Frontal cortex (tissue), 4 donors: ENCODE data around the gene KBTBD7. TPM values are rescaled to one million over a fixed set of nuclear protein-coding genes. Genes with fewer than 3 reads are reported as not detected.
"Not testable (repeated sequence)": the region's sequence is repeated elsewhere in the genome, so short reads cannot be mapped to it uniquely, and the experiment has no call there.

Source experiments
- DNase-seq, 2 donors: peaks; one replicate each; pipeline ENCODE4 v3.0.0; 2012; ENCODE audit warnings: low spot score in 2 of 2
- FAIRE-seq: peaks from 2 replicates; lab custom pipeline; 2012; peaks lifted over from hg19 to GRCh38; lab: Jason Lieb, UNC
- total RNA-seq: library from RNA; depleted of rRNA; stranded (reverse); fragments of >200 nt; gene quantifications from one replicate; pipeline ENCODE4 v1.2.3, GENCODE V29; 2014
- donor health status: control.
- donor health status: control.
- donor health status: control.

The KBTBD7 gene
- total RNA-seq, 1 donor from 2014 or later = 49.7 TPM

- DNase-seq (no peak), FAIRE-seq (no peak)
Observed at GRCh38 chr13:41199079-41199478, 4.7 kb upstream of the KBTBD7 start.

- no peak for DNase-seq
- no peak for FAIRE-seq
Observed at GRCh38 chr13:41196620-41197019, 2.3 kb upstream of the KBTBD7 start.

DNA sequence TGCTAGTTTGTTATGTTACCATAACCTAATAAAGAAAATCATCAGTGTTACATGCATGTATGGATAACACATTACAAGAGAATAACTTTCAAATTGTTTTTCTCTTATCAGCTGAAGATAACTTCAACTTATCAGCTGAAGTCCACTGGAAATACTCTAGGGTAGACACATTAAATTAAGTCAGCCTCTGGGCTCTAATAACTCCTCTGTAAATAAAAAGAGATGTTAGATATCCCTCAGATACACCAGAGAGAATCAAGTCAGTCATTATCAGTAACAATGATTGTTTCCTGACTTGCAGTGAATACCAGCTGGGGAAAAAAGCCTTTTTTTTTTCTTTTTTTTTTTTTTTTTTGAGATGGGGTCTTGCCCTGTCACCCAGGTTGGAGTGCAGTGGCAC, 1.6 kb upstream of the KBTBD7 start:
- FAIRE-seq (no peak), DNase-seq (no peak)

- DNase-seq = no peak
- no peak for FAIRE-seq
Observed at GRCh38 chr13:41193469-41193868, 900 bp downstream of the KBTBD7 start.

- FAIRE-seq (no peak), DNase-seq (no peak)
Observed at GRCh38 chr13:41188584-41188983, 5.8 kb downstream of the KBTBD7 start.

- no peak for FAIRE-seq
- no peak for DNase-seq
Observed at GRCh38 chr13:41186481-41186880, 7.9 kb downstream of the KBTBD7 start.

DNA sequence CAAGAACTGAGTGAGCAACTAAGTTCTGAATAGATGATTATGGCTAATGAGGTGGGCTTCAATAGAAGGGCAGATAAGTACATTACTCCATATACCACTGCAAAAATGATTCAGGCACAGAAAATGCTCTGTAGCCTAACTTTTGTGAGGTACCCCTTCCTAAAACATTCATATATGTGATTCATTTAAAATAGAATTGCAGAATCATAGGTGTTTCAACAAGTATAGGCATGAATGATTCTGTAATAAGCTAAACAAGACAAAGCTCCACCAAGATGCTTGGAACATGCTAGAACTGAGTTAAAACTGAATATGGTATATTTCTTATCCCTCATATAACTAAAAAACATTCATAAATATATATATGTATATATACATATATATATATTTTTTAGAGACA, 12.1 kb downstream of the KBTBD7 start:
- no peak for DNase-seq
- no peak for FAIRE-seq

GRCh38 chr13:41179593-41180250, 14.6 kb downstream of the KBTBD7 start:
- no peak for DNase-seq

DNA sequence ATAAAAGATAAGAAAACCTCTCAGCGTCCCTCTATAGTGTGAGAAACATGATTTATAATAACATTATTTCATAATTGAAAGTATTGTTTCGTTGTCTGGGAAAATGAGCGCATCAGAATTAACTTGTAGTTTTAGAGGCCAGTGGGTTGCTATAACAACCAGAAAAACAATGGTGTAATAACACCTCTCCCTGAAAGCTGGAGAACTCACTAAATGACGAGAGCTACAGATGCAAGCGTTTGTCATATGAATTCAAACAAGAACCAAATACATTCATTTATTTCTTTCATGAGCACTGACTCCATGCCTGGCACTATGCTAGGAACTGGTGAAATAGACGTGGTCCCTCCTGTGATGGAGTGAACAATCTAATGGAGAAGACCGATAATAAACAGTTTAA, 16.3 kb downstream of the KBTBD7 start:
- FAIRE-seq (no peak), DNase-seq (no peak)

More at GRCh38 chr13:41179593-41180250, 14.6 kb downstream of the KBTBD7 start:
- FAIRE-seq = no peak

DNA sequence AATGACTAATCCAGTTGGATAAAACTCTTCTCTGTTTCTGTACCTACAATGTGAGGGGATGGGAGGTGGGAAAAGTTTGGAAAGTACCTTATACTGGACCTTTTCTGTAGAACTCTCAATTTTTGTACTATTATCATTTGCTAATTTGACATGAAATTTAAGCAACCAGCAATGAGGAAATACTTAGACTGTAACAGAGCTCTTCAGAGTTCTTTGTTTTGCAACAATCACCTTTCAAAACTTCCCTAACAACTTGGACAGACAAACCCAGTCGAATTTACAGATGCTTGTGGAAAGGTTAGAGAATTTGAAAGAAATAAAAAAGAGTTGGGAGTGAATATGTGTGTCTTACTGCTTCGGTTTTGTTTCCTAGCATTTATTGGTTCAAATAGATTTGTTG, 16.8 kb downstream of the KBTBD7 start:
- FAIRE-seq (no peak), DNase-seq (no peak)

DNA sequence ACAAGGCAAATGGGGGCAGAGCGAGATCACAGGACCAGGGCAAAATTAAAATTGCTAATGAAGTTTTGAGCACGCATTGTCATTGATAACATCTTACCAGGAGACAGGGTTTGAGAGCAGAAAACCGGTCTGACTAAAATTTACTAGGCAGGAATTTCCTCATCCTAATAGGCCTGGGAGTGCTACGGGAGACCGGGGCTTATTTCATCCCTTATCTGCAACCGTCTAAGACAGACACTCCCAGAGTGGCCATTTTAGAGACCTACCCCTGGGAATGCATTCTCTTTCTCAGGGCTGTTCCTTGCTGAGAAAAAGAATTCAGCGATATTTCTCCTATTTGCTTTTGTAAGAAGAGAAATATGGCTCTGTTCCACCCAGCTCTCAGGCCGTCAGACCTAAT, 18.8 kb downstream of the KBTBD7 start:
- DNase-seq, FAIRE-seq: not testable (repeated sequence)

DNA sequence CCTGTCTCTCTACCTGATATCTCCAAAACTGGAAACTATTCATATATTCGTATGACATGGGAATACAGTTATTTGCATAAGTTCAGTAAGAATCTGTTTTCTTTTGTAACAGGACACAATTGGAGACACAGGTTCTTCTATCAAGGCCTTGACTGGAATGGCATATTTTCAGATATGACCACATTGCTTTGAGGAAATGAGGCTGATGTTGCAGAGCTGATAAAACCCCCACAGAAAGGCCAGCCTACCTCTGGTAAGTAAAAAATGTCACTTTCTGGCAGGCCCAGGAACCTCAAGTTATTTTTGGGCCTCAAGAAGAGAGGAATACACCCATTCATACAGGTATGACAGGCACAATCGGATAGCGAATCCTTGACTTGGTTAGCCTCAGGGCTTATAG, 32.2 kb downstream of the KBTBD7 start:
- FAIRE-seq (no peak), DNase-seq (no peak)

DNA sequence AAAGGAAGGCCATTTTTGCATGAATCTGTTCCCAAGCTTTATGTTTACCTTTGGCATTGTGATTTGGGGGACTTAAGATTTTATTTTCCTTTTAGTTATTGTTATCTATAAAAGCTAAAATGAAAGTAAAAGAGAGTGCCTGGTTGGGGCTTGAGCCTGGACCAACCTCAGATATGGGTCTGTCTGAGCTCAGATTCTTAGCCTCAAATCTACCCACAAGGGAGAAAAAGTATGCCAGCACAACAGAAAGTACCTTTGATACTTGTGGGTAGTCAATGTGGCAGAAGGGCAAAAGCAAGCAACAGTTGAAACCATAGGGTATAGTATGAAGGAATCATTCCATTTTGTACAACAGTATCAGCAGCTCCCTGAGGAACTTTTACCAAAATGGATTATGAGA, 35.2 kb downstream of the KBTBD7 start:
- no peak for DNase-seq
- FAIRE-seq = no peak

DNA sequence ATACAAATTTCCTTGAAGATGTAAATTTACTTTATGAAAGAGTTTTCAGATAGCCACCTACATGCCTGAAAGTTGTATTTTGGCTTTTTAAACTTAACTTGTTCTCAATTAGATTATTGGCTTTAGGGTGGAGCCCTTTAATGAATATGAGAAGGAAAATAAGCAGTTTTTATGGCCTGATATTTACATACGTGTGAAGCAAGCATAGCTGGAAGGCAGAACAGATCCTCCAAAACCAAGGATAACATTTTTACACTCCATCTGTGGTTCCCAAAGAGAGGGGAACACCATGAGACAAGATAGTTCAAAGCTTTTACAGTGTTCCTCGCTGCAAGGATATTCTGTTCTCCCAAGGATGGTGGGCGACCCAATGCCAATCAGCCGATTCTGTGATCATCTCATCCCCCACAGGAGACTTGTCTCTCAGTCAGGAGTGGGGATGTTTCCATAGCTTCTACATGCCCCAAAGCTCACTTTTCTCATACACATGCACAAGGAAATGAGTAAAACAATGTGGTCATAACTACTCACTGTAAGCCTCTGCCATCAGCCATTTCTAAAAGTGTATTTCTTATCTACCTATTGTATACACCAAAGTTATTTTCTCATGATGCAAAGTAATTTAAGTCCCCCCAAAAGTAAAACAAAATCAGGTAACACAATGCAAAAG, 37.2 kb downstream of the KBTBD7 start:
- no peak for DNase-seq
- FAIRE-seq = no peak

DNA sequence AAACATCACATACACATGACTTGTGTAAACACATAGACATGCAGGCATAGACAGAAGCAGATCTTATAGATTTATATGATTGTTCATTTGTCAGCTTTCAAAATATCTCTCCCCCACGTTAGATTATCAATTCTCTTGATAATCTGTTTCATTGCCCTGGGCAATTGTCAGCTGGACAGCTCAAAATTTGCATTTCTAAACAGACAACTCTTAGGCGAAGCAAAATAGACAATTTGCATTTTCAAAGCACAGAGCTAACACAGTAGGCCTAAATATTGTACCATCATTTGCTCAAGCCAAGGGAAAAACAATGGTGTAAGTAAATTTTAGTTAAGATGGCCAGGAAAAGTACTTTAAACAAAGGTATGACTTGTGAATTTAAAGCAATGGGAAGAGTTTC, 37.7 kb downstream of the KBTBD7 start:
- FAIRE-seq (no peak), DNase-seq (no peak)

DNA sequence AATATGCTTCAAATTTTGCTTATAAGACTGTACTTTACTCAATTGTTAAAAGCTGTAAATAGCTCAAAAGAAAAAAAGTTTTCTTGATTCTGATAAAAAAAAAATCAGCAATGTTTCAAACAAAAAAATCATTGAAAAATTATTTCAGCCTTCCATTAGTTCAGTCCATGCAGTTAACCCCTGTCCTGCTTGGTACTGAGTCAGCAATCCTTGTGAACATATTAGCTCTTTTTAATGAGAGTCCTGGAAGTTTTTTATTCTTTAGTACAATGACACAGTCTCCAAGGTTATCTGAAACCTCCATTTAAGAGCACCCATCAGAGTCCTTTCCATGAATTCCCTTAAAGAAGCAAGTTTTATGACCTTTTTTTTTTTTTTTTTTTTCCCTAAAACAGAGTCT, 40.3 kb downstream of the KBTBD7 start:
- FAIRE-seq (no peak), DNase-seq (no peak)

DNA sequence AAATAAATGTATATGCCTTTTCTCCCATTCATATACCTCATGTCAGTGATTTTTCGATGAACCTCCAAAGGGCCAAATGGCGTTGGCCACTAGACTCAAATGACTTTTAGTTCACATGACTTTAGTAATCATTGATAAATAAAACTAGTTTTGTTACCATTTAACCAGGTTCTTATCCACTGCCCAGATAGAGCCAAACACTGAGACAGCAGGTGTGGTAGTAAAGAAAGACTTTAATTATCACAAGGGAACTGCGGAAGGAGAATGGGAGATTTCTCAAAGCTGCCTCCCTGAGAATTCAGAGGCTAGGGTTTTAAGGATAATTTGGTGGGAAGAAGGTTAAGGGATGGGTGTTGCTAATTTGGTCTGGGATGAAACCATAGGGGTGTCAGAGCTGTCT, 42.4 kb downstream of the KBTBD7 start:
- FAIRE-seq = no peak
- no peak for DNase-seq

DNA sequence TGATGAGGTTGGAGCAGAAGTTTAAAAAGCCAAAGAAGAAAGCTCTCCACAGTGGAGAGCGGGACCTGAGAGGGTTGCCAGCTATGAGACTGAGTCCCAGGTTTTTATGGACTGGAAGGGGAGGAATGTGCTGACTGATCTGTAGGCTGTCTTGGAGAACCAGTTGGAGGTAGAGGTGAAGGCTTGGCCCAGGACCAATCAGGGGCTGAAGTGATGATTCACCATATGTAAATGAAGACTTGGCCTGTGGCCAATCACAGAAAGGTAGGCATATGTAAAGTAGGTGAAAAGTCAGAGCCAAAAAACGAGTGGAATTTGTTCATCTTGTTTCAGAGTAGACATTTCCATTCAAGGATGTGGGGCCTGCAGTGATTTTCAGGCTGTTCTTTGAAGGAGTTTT, 44.3 kb downstream of the KBTBD7 start:
- FAIRE-seq = no peak

GRCh38 chr13:41148419-41149283, 45.7 kb downstream of the KBTBD7 start:
- FAIRE-seq (no peak), DNase-seq (no peak)

More for the DNA sequence above, 44.3 kb downstream of the KBTBD7 start:
- no peak for DNase-seq

DNA sequence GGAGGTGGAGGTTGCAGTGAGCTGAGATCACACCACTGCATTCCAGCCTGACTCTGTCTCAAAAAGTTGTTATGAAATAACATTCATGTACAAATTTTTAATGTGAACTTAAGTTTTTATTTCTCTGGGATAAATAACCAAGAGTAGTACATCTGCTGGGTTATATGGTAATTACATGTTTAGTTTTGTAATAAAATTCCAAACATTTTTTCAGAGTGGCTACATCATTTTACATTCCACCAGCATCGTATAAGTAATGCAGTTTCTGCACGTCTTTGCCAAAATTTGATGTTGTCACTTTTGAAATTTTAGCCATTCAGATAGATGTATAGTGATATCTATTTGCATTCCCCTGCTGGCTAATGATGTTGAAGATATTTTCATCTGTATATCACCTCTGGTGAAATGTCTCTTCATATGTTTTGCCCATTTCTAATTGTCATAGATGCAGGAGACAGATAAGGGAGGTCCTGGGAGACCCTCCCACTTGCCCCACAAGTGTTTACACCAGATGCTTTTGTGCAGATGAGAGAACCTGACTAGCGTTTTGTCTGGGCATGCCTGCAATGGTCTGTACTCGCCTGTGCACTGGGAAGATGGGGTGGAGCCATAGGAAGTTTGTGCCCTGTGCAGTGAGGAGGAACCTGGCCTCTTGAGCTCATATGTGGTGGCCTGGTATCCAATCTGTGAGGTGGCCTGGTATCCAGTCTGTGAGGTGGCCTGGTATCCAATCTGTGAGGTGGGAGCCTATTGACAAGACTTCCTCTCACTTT, 49.0 kb downstream of the KBTBD7 start:
- FAIRE-seq (no peak), DNase-seq (no peak)
